ENCODE results near the gene APBB2. TPM values are rescaled to one million over a fixed set of nuclear protein-coding genes. Genes with fewer than 3 reads are reported as not detected.

APBB2 gene
- polyA plus RNA-seq, 3 donors: 0.15 to 0.33 TPM; not detected in 1

- Histone ChIP-seq H3K79me2 (ENCODE audit: insufficient read depth, low read length) (no peaks in the 10 kb centered on the region), H3K4me3 (replicated peaks in 1 of 3; ENCODE audit: low read depth in 2 of 3, low read length in 3 of 3) (peak overlapping the region; percentile 27 to 67 (median 46)), H3K9me3 (replicated peaks in 1 of 2; ENCODE audit: control insufficient read depth in 1 of 2, insufficient read depth in 1 of 2, low read length in 2 of 2) (no peaks in the 10 kb centered on the region), H3K4me1 (ENCODE audit: control insufficient read depth in 1 of 2, insufficient read depth in 2 of 2, low read length in 2 of 2) (peaks cover 51 to 63% of the 10 kb centered on the region in 2 donors), H2AFZ (ENCODE audit: insufficient read depth, low read depth, low read length, poor library complexity, severe bottlenecking) (peak overlapping the region; percentile 66), H3K27me3 (ENCODE audit: control insufficient read depth in 2 of 2, insufficient read depth in 2 of 2, low read length in 2 of 2) (no peaks in the 10 kb centered on the region), H3K36me3 (replicated peaks in 1 of 2; ENCODE audit: control insufficient read depth in 1 of 2, insufficient read depth in 2 of 2, low read length in 2 of 2) (no peaks in the 10 kb centered on the region), H3K4me2 (replicated peaks; ENCODE audit: extremely low read depth, low read length, poor library complexity, severe bottlenecking) (peak overlapping the region; percentile 66), H3K27ac (ENCODE audit: low read depth in 1 of 2, low read length in 2 of 2) (peak overlapping the region; percentile 94 to 95), H4K20me1 (ENCODE audit: insufficient read depth, low read length) (no peaks in the 10 kb centered on the region), H3K9ac (ENCODE audit: insufficient read depth, low read length, poor library complexity, severe bottlenecking) (peak overlapping the region; percentile 55)
- WGBS (ENCODE audit: insufficient coverage): no CpG with 5 or more reads among the region's 7 CpGs
- intact Hi-C loops (cut with micrococcal nuclease): no loop called here
- Mint-ChIP-seq H3K9me3 (no peaks in the 10 kb centered on the region), H3K4me3 (peak overlapping the region; percentile 64 to 82), H3K4me1 (peaks cover 54% of the 10 kb centered on the region), H3K36me3 (peaks cover 0 to 5% of the 10 kb centered on the region in 2 donors), H3K27me3 (ENCODE audit: low read depth in 3 of 3) (no peaks in the 10 kb centered on the region), H3K27ac (peak overlapping the region; percentile 95 to 99 (median 98))
- no peak for TF ChIP-seq CTCF (IDR thresholded peaks at IDR 0.05)
- peak; percentile 88 to 97 (median 93) for DNase-seq
Measured at GRCh38 chr4:40811956-40812355, 402.4 kb downstream of the APBB2 start.

GRCh38 chr4:40808926-40809457, 405.4 kb downstream of the APBB2 start:
- WGBS (ENCODE audit: insufficient coverage): 98% methylated on average over 7 of the region's 8 CpGs
- Mint-ChIP-seq H3K36me3 (no peaks in the 10 kb centered on the region), H3K4me3 (no peak overlapping the region), H3K27ac (peak overlapping the region in 4 of 7 donors; percentile 57 to 96 (median 86)), H3K9me3 (no peaks in the 10 kb centered on the region), H3K4me1 (peaks cover 69% of the 10 kb centered on the region), H3K27me3 (ENCODE audit: low read depth in 3 of 3) (no peaks in the 10 kb centered on the region)
- no peak overlapping the region for H3K9ac ChIP-seq (ENCODE audit: insufficient read depth, low read length, poor library complexity, severe bottlenecking)
- H3K4me3 ChIP-seq (replicated peaks in 1 of 3; ENCODE audit: low read depth in 2 of 3, low read length in 3 of 3): no peak overlapping the region
- intact Hi-C loops (cut with micrococcal nuclease): no loop called here
- no peaks in the 10 kb centered on the region for H3K9me3 ChIP-seq (replicated peaks in 1 of 2; ENCODE audit: control insufficient read depth in 1 of 2, insufficient read depth in 1 of 2, low read length in 2 of 2)
- no peaks in the 10 kb centered on the region for H3K36me3 ChIP-seq (replicated peaks in 1 of 2; ENCODE audit: control insufficient read depth in 1 of 2, insufficient read depth in 2 of 2, low read length in 2 of 2)
- no peak for DNase-seq
- TF ChIP-seq CTCF (IDR thresholded peaks at IDR 0.05): no peak
- no peaks in the 10 kb centered on the region for H3K79me2 ChIP-seq (ENCODE audit: insufficient read depth, low read length)
- H4K20me1 ChIP-seq (ENCODE audit: insufficient read depth, low read length): no peaks in the 10 kb centered on the region
- H3K4me2 ChIP-seq (replicated peaks; ENCODE audit: extremely low read depth, low read length, poor library complexity, severe bottlenecking): no peak overlapping the region
- peaks cover 62 to 80% of the 10 kb centered on the region in 2 donors for H3K4me1 ChIP-seq (ENCODE audit: control insufficient read depth in 1 of 2, insufficient read depth in 2 of 2, low read length in 2 of 2)
- H3K27me3 ChIP-seq (ENCODE audit: control insufficient read depth in 2 of 2, insufficient read depth in 2 of 2, low read length in 2 of 2): no peaks in the 10 kb centered on the region
- no peak overlapping the region for H2AFZ ChIP-seq (ENCODE audit: insufficient read depth, low read depth, low read length, poor library complexity, severe bottlenecking)
- H3K27ac ChIP-seq (ENCODE audit: low read depth in 1 of 2, low read length in 2 of 2): peak overlapping the region in 1 of 2 donors; percentile 81
